NOMO-1 (cell line): ENCODE results near the gene CNOT1.
"Not testable (repeated sequence)": the region's sequence is repeated elsewhere in the genome, so short reads cannot be mapped to it uniquely, and the experiment has no call there.

ENCODE experiments used
- DNase-seq, 2 experiments: peaks; one replicate each; lab custom pipeline; 2025; ENCODE audit not compliant: unreplicated experiment in 2 of 2; lab: John Stamatoyannopoulos, UW

CNOT1 gene

DNA sequence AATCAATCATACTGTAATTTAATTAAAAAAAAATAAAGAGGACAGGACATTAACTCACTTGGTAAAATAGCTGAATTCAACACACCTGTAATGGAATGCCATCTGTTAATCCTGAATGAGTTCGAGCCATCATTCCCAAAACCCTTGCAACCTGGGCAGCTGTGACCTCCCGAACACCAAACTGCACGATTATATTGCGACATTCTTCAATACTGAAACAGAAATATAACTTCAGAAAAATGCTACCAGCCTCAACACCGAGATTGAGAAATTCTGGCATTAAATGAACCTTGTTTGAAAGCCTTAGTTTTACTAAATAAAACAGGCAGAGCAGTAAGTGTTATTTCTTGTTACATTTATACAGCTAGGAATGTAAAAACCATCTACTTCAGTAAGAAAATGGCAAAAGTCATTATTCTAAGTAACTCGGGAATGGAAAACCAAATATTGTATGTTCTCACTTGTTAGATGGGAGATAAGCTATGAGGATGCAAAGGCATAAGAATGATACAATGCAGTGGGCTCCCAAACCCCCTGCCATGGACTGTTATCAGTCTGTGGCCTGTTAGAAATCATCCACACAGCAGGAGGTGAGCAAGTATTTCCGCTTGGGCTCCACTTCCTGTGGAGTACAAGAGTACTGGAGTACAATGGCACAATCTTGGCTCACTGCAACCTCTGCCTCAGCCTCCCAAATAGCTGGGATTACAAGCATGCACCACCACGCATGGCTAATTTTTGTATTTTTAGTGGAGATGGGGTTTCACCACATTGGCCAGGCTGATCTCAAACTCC lies 46.5 kb downstream of the CNOT1 start:
- DNase-seq: no peak

DNA sequence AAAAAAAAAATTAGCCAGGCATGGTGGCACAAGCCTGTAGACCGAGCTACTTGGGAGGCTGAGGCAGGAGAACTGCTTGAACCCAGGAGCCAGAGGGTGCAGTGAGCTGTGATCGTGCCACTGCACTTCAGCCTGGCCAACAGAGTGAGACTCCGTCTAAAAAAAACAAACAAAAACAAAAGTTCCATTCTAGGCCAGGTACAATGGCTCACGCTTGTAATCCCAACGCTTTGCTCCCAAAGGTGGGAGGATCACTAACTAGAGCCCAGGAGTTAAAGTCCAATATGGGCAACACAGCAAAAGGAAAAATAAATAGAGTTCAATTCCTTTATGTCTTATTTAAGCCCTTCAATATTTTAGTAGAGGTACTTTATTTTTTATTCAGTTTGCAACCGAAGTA lies 47.5 kb downstream of the CNOT1 start:
- no peak for DNase-seq

DNA sequence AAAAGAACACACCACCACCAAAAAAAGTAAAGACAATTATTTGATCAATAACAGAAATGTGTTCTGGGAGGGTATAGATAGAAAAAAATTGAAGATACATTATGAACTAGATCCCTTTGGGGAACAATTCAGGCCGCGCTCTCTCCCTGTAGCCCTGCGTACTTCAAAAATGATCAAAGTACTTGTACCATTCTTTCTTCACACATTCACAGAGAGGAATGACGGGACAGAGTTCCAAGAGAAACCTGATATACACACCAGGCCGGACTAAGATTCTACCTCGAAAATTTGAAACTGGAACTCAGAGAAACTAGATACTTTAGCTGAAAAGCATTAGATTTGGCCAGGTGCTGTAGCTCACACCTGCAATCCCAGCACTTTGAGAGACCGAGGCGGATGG lies 50.0 kb downstream of the CNOT1 start:
- no peak for DNase-seq

DNA sequence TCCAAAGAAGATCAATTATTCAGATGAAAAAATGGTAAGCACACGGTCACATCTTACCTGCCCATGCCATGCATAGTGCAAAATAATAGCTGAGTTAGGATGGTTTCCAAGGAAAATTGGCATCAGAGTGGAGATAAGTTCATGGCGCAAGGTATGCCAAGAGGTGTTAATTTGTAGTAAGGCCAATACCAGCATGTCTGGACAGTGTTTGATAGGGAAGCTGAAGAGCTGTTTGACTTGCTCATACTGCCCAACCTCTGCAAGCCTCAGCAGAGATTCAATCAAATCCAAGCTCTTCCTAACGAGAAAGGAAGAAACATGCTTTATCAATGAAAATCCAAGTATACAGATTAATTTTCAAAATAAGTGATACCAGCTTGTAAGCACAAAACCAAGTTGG lies 51.0 kb downstream of the CNOT1 start:
- DNase-seq: no peak

DNA sequence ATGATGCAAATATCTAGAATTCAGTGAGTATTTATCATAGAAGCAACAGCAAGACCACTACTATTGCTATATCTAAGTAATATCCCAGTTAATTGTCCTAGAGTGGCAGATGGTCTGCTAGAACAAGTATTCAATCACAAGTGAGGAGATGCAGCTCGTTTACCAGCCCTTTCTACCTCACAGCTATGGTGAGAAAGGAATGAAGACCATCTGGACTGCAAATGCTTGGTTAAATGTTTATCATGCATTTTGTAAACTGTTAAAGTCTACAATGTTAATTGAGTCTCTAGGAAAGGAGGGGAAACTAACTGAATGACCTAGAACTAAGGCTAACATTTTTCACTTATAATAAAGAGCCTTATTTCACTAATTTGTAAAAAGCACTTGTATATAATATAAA lies 52.5 kb downstream of the CNOT1 start:
- DNase-seq: no peak

DNA sequence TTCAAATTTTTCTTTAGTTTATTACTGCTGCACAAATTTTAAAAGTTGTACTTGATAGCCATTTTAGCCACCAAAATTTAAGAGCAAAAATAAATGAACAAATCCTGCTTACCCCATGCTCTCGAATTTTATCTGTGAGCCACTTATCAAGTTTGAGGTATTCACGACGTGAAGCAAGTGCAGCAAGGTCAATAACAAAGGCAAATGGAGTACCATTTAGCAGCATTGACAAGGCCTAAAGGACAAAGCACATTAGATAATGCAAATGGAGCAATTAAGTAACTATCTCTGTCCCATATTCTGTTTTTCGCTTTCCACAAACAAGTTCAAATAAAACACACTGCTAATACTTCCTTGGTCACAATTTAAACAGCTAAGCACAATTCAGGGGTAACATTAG lies 54.7 kb downstream of the CNOT1 start:
- DNase-seq: no peak

DNA sequence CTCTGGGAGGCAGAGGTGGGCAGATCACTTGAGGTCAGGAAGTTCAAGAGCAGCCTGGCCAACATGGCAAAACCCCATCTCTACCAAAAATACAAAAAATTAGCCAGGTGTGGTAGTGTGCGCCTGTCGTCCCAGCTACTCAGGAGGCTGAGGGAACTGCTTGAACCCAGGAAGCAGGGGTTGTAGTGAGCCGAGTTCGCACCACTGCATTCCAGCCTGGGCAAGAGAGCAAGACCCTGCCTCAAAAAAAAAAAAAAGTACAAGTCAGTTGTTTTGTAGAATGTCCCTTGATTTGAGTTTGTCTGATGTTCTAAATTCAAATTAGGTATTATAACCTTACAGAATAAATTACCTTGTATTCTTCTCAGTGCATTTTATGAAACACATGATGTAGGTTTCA lies 63.9 kb downstream of the CNOT1 start:
- not testable (repeated sequence) for DNase-seq

DNA sequence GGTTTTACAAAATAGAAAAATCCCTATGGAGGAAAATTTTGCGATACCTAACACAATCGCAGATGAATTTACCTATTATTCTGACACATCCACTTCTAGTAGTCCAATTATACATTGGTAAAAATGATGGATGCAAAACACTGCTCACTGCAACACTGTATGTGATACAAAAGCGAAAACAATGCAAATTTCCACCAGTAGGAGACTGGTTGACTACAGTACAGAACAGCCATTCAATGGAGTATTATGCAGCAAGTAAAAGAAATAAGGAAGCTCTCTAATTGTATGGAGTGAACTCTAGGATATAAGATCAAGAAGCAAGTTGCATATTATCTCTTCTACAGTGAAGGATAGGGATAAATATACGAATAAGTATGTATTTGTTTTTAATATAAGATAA lies 65.9 kb downstream of the CNOT1 start:
- no peak for DNase-seq

DNA sequence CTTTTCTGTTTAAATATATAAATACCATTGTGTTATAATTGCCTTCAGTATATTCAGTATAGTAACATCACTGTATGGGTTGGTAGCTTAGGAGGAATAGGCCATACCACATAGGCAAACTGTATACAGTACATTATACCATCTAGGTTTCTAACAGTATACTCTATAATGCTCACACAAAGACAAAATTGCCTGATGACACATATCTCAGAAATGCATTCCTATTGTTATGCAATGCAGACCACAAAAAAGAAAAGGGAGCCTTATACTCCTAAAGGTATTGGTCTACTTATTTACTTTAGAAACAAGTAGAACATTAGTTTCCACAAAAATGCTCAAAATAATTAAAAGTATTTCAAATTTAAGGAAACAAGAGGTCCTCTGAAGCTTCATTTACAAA lies 66.4 kb downstream of the CNOT1 start:
- no peak for DNase-seq

DNA sequence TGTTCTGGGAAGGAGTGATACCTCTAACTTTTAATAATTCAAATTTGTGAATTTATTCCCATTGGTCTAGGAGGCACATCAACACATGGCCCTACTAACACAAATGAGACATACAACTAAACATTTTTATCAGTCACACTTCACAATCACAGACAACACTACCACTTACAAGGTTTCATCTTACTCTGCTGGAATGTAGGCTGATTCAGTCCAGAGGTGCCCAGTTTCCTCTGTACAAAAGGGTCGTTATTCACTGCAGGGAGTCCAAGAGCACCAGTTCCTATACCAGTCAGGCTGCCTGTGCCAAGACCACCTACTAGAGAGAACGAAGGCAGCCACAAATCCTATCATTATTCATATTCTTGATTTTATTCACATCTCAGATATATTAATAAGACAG lies 72.9 kb downstream of the CNOT1 start:
- no peak for DNase-seq

DNA sequence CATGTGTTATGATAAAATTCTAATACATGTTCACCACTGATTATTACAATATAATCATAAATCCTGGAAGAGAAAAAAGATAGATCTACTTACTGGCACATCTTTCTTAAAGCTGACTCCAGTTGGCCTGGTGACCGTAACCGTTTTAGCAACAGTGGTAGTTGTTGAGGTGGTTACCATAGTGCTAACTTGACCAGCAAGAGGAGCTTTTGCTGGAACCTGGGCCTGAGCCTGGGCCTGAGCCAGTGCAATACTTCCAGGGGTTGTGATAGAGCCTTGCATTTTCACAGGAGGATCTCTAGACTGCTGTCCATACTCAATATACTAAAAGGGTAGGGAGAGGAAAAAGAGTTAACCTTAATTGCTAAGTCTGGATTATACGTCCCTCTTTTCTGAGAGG lies 78.1 kb downstream of the CNOT1 start:
- no peak for DNase-seq

DNA sequence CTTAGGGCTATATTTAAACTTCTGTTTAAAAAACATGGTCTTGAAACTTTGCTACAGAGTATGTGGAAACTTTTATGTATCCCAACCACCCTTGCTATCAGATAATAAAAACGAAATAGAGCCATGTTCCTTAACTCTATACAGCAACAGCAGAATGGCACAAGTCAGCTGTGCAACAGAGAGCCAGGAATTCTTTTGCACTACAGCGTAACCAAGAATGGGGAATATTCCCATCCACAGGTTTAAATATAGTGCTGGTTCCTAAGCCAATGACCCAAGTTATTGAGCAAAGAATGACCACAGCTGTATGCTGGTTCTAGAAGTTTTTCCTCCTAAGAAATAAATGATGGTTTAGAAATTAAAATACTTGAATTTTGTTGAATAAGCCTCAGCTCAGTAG lies 81.2 kb downstream of the CNOT1 start:
- no peak for DNase-seq

DNA sequence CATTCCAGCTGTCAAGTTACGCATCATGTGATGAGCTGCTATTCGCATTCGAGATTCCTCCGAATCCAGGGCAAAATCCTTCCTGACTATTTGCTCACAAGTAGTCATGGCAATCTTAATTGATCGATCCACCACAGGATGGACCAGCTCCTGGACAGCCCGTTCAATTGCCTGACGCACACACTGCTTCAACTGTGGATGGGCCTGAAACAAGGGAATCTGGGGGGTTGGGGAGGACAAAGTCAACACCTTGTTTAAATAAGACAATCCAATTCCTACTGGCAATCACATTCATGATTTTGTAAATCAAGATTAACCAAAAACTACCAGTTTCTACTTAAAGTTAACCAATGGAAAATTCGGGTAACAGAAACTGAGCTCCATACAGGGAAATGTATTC lies 85.9 kb downstream of the CNOT1 start:
- DNase-seq: no peak

DNA sequence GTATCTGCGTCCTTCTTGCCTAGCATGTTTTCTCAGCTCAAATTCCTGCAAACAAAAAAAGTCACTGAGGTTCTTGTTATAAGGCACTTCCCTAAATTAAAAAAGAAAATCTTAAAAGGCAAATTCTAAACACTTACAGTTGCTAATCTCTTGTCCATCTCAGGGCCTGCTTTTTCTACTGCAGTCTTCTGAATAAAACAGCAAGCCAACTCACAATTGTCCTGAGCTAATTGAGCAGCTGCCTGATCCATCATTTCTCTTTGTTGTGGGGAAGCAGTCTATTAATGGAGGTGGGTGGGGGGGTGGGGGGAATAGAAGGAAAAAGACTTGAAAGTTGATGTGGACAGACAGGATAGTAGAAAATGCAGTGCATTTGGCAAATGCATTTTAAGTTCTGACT lies 87.3 kb downstream of the CNOT1 start:
- DNase-seq: no peak

DNA sequence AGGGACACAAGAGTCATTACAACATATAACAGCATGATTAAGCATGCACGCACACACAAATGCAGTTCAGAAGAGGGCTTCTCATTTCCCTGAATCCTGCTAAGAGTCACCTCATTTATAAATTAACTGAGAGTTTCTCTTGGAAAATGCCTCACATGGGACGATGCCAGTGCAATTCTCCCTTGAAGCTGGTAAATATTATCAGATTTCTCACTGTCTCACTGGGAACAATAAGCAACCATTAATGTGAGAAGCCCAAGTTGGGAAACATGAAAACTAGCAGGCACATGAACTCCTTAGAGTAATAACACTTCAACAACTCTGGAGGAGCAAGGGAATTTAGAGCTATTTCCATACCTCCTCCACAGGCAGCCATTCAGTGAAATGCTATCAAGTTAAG lies 87.9 kb downstream of the CNOT1 start:
- no peak for DNase-seq

DNA sequence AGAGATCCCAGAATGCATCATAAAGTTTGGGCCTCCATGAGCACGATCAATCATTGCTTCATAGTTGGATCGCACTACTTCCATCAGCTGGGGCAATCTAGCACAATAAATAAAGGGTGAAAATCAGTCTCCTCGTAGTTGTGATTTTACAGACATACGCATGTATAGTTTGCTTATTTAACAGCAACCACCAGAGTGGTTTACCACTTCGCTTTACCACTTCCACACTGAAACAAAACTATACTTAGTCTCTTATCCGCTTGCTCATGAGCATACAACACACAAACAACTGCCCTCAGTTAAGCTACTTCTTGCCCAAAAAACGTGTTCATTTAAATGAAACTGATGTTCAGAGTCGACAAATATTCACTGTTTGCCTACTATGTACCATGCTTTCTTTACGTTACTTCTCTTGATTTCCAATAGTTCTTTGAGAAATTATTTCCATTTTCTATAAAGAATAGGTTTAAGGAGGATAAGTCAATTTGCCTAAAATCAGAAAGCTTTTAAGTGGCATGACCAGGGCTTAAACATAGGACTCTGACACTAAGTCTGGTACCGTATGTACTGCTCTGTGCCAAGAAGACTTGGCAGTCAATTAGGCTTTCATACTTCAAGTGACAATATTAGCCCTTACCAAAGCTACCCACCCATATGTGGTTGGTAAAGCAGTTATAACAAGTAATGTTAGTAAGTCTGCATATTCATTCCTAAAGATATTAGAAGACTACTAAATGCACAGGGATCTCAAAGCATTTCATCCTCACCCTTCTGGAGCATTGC lies 92.3 kb downstream of the CNOT1 start:
- DNase-seq: no peak

DNA sequence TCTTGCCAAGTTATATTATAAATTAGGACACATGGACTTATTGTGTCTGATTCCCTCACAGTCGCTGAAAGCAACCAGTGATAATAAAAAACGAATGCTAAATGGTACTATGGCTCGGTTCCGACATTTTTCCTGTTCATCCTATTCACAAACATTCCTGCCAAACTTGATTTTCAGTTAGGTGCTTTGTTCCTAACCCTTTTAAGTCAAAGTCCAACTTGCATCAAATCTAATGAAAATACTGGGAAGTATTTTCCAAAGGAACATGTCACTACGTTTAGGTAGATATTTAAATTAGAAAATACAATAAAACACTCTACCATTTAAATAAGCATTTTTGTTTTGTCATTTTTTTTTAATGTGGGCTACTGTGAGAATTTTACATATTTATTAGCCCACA lies 93.3 kb downstream of the CNOT1 start:
- no peak for DNase-seq

DNA sequence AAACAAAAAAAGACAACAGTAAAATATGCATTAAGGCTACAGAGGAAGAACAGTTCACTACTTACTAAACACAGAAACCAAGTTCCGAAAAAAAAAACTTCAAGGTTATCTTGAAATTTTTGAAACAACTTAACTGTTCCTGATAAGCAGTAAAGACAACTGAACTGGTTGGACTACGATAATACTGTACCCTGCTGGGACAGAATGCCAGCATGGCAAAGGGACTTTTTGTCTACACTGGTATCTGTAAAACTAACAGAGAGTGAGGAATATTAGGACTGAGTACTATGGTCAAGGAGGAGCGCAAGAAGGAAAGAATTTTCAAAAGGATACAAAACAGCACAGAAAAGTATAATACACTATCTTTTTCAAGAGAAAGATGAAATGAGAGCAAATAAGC lies 94.5 kb downstream of the CNOT1 start:
- no peak for DNase-seq

DNA sequence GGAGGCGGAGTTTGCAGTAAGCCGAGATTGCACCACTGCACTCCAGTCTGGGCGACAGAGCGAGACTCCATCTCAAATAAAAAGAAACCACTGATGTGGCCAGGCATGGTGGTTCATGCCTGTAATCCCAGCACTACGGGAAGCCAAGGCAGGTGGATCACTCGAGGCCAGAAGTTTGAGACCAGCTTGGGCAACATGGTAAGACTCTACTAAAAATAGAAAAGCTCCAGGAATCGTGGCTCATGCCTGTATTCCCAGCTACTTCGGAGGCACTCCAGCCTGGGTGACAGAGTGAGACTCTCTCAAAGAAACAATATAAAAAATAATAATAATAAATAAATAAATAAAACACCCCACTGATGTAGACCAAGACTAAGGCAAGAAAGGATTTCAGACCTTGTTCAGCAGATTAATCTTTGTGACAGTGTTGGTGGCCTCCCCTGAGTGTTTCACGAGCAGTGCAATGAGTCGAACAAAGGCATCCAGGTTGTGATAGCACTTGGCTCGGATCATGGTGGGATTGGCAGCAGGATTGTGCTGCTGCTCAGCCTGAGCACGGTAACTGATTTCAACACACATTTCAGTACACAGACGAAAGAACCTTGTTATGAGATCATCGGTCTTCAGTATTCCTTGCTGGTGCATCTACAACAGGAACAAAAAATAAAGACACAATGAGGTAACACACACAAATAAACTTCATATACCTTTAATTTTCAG lies 95.7 kb downstream of the CNOT1 start:
- no peak for DNase-seq

DNA sequence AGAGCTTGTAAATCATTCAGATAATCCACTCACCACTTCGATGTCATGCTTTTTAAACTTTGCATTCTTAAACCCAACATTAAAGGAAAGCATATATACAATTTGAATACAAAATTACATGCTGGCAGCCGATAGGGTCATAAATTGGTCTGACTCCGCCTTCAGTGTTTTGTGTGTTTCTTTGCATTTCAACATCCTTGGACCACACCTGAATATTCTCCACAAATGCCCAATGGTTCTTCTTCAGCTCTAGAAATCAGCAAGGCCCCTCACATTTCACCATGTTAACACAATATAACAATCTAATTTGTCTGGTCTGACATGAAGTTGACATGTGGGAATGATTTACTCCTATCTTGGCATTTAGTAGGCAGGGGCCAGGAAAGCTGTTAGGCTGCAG lies 97.2 kb downstream of the CNOT1 start:
- DNase-seq: no peak

DNA sequence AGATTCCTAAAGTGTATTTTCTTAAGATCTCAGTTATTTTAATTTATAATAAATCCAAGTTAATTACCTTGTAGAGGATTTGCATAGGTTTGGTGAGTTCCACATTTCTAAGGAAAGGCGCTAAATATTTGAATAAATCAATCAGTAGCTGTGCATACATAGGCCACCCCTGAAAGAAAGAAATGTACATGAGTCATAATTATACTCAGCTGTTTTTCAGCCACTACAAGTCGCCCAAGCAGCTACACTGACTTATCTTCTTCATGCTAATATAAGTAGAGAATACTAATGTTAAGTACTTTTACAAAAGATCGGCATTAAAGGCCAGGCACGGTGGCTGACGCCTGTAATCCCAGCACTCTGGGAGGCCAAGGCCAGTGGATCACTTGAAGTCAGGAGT lies 99.4 kb downstream of the CNOT1 start:
- no peak for DNase-seq

DNA sequence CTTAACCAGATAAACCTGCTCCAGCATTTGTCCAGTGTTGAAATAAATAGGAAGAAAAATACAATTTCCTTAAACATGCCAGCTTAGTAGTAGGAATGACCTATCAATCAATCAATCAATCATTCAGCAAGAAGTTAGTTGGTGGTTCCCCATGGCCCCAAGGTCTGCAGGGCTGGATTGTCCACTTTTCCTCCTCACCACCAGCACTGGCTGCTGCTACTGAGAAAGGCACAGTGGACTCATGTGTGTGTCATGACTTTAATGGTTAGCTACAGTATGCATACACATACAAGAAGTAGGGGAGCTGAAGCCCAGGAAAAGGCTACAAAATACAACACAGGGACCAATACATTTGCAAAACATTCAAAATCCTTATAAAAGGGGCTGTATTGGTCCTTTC lies 109.9 kb downstream of the CNOT1 start:
- DNase-seq: no peak
